ENCODE data around the gene FOXO6. TPM values are rescaled to one million over a fixed set of nuclear protein-coding genes. Genes with fewer than 3 reads are reported as not detected.

Gene FOXO6
- total and polyA plus RNA-seq, 2 of the 13 experiments (the other 11 are each of a cell fraction or from before 2014, with no cell fraction given) = 0.13 TPM; not detected in 1

GRCh38 chr1:41313661-41314131 is 47.5 kb upstream of the FOXO6 start (continued):
- TF ChIP-seq MNT (IDR thresholded peaks at IDR 0.05) (peak; percentile 31; the same call in 1 of the 2 replicates), MYC (CRISPR knock-in tag; IDR thresholded peaks at IDR 0.05; ENCODE audit: borderline replicate concordance) (peak; percentile 47; the same call in 1 of the 2 replicates), ZBTB43 (CRISPR knock-in tag; conservative IDR thresholded peaks at IDR 0.05) (no peak), ZNF629 (CRISPR knock-in tag; conservative IDR thresholded peaks at IDR 0.05) (no peak), STAG1 (CRISPR knock-in tag; IDR thresholded peaks at IDR 0.05) (peak; percentile 38), CEBPG (CRISPR knock-in tag; IDR thresholded peaks at IDR 0.05) (no peak), TEAD3 (CRISPR knock-in tag; optimal IDR thresholded peaks at IDR 0.05; ENCODE audit: borderline replicate concordance) (no peak), TRIM22 (IDR thresholded peaks at IDR 0.05) (no peak), ZFX (CRISPR knock-in tag; IDR thresholded peaks at IDR 0.05; ENCODE audit: low read depth) (peak; percentile 26; the same call in 1 of the 2 replicates), ARID4A (CRISPR knock-in tag; IDR thresholded peaks at IDR 0.05; ENCODE audit: borderline replicate concordance) (no peak)

Data from HepG2 (cell line).